Activated naive CD8-positive, alpha-beta T cell treated with anti-CD3 and anti-CD28 coated beads, Interleukin-2, amount 10 ng/mL, durations not matched to agents 7 days and 5 days (primary cell): ENCODE measurements around the gene ANK2. TPM values are rescaled to one million over a fixed set of nuclear protein-coding genes. Genes with fewer than 3 reads are reported as not detected.
"Not testable (repeated sequence)": the region's sequence is repeated elsewhere in the genome, so short reads cannot be mapped to it uniquely, and the experiment has no call there.

Source experiments
- ATAC-seq: fragments of 150-1000 bp; cut with Tn5 transposase; one replicate; pipeline ENCODE4 v1.10.0; 2021; ENCODE audit warnings: low read depth, moderate library complexity
- POLR2A ChIA-PET: fragments of 350-600 bp; sonication (Branson Sonifier 250); formaldehyde crosslinking; loops from one replicate; lab custom pipeline; 2021; ENCODE audit warnings: antibody characterized with exemption; lab: Charles Lee
- DNase-seq: peaks from one replicate; pipeline ENCODE4 v3.0.0; 2021
- H3K27ac Mint-ChIP-seq: one replicate; pipeline ENCODE4 v1.8.0; 2022; ENCODE audit warnings: mild to moderate bottlenecking, mixed read lengths
- H3K27me3 Mint-ChIP-seq: one replicate; pipeline ENCODE4 v1.8.0; 2022; ENCODE audit warnings: mild to moderate bottlenecking, moderate library complexity, mixed read lengths
- H3K36me3 Mint-ChIP-seq: one replicate; pipeline ENCODE4 v1.8.0; 2021; ENCODE audit warnings: mild to moderate bottlenecking, mixed read lengths
- H3K4me1 Mint-ChIP-seq: one replicate; pipeline ENCODE4 v1.8.0; 2021; ENCODE audit warnings: mixed read lengths
- H3K4me3 Mint-ChIP-seq: one replicate; pipeline ENCODE4 v1.8.0; 2022; ENCODE audit warnings: mild to moderate bottlenecking, moderate library complexity, mixed read lengths
- H3K9me3 Mint-ChIP-seq: one replicate; pipeline ENCODE4 v1.8.0; 2021; ENCODE audit warnings: mixed read lengths
- total RNA-seq, 2 experiments: library from RNA; stranded (reverse); gene quantifications; one replicate each; pipeline ENCODE4 v1.2.3, GENCODE V29; 2021

The ANK2 gene
- total RNA-seq, 2 experiments from 2014 or later: 0.69 to 1.8 TPM

DNA sequence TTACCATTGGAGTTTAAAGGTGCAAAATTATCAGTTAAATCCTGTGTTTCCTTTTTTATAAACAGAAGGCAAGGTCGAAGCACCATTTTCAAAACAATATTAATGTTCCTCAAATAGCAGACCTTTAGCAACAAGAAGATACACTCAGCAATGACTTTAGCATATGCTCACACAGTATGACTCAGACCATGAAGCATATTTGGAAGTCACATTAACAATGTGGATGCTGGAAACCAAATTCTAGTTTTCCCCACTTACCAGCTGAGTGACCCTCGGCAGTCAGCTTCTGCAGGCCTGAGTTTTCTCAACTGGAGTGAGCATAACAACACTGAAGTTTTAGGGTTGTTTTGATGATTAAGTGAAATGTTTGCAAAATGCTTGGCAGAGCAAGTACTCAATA lies 130.5 kb downstream of the ANK2 start:
- Mint-ChIP-seq H3K4me3 (no peak overlapping the region), H3K36me3 (no peaks in the 10 kb centered on the region), H3K27ac (no peak overlapping the region), H3K9me3 (no peaks in the 10 kb centered on the region), H3K27me3 (no peaks in the 10 kb centered on the region), H3K4me1 (no peaks in the 10 kb centered on the region)
- POLR2A ChIA-PET: no interaction called here
- no peak for ATAC-seq
- no peak for DNase-seq

- Mint-ChIP-seq H3K27ac (no peak overlapping the region), H3K4me1 (no peaks in the 10 kb centered on the region), H3K9me3 (no peaks in the 10 kb centered on the region), H3K27me3 (no peaks in the 10 kb centered on the region), H3K36me3 (no peaks in the 10 kb centered on the region), H3K4me3 (no peak overlapping the region)
- ATAC-seq (no peak), DNase-seq (no peak)
- POLR2A ChIA-PET: no interaction called here
Measured at GRCh38 chr4:113181289-113182007, 132.0 kb downstream of the ANK2 start.

- no peaks in the 10 kb centered on the region for H3K9me3 Mint-ChIP-seq
- no peaks in the 10 kb centered on the region for H3K4me1 Mint-ChIP-seq
- no peaks in the 10 kb centered on the region for H3K27me3 Mint-ChIP-seq
- H3K36me3 Mint-ChIP-seq: no peaks in the 10 kb centered on the region
- no peak for DNase-seq
- H3K27ac Mint-ChIP-seq: no peak overlapping the region
- POLR2A ChIA-PET: no interaction called here
- ATAC-seq: no peak
- no peak overlapping the region for H3K4me3 Mint-ChIP-seq
Measured at GRCh38 chr4:113183032-113183605, 133.7 kb downstream of the ANK2 start.

DNA sequence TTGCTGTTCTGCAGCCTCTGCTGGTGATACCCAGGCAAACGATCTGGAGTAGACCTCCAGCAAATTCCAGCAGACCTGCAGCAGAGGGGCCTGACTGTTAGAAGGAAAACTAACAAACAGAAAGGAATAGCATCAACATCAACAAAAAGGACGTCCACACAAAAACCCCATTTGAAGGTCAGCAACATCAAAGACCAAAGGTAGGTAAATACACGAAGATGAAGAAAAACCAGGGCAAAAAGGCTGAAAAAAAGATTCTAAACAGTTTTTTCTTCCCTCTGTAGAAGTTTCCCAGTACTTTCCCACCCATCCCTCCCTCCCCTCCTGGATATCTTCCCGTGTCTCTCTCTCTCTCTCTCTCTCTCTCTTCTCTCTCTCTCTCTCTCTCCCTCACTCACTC lies 136.8 kb downstream of the ANK2 start:
- POLR2A ChIA-PET, H3K4me3 Mint-ChIP-seq, H3K36me3 Mint-ChIP-seq, DNase-seq, H3K9me3 Mint-ChIP-seq, H3K27me3 Mint-ChIP-seq, H3K4me1 Mint-ChIP-seq, H3K27ac Mint-ChIP-seq, ATAC-seq: not testable (repeated sequence)

GRCh38 chr4:113186913-113187312 lies 137.5 kb downstream of the ANK2 start:
- no peak overlapping the region for H3K4me3 Mint-ChIP-seq
- H3K36me3 Mint-ChIP-seq: no peaks in the 10 kb centered on the region
- no peaks in the 10 kb centered on the region for H3K9me3 Mint-ChIP-seq
- no peaks in the 10 kb centered on the region for H3K4me1 Mint-ChIP-seq
- DNase-seq (no peak), ATAC-seq (no peak)
- peaks cover 5% of the 10 kb centered on the region for H3K27me3 Mint-ChIP-seq
- no peak overlapping the region for H3K27ac Mint-ChIP-seq
- POLR2A ChIA-PET: no interaction called here

DNA sequence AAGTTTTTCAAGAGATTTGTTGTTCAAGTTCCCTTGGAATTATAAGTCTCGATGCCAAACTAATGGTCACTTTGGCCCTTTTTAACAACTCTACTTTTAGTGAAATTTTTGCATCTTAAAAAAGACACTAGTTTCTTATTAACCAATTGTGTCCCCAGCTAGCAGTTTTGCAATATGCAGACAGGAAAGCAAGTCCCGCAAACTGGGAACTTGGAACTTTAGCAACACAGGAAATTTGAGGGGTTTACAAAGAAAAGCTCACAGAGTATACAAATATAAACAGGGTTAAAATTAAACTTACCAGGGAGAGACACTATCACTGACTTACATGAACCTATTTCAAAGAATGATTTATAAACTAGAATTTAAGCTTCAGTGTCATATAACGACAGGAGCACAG lies 137.9 kb downstream of the ANK2 start:
- Mint-ChIP-seq H3K27me3 (peaks cover 5% of the 10 kb centered on the region), H3K27ac (no peak overlapping the region), H3K4me3 (no peak overlapping the region), H3K4me1 (no peaks in the 10 kb centered on the region), H3K36me3 (no peaks in the 10 kb centered on the region), H3K9me3 (no peaks in the 10 kb centered on the region)
- ATAC-seq: no peak
- no peak for DNase-seq
- POLR2A ChIA-PET: no interaction called here

DNA sequence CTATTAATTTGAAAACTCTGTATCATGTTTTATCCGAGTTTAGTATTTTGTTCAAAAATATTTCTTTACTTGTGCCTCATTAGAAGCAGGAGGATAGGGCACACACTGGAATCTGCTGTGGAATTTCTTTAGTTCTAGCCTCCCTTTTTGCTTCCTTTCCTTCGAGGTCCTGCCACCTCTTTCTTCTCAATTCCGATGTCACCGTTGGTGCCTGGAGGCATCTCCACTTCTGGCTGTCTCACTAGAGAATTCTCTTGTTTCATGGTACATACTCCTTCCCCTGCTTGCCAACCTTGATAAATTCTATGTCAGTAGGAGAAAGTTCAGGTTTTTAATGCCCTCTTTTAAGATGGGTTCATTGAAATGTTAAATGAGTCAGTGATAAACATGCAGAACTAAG lies 140.1 kb downstream of the ANK2 start:
- H3K27me3 Mint-ChIP-seq: peaks cover 5% of the 10 kb centered on the region
- ATAC-seq: no peak
- H3K4me3 Mint-ChIP-seq: no peak overlapping the region
- no peaks in the 10 kb centered on the region for H3K4me1 Mint-ChIP-seq
- H3K27ac Mint-ChIP-seq: no peak overlapping the region
- POLR2A ChIA-PET: no interaction called here
- H3K9me3 Mint-ChIP-seq: no peaks in the 10 kb centered on the region
- H3K36me3 Mint-ChIP-seq: no peaks in the 10 kb centered on the region
- DNase-seq: no peak

DNA sequence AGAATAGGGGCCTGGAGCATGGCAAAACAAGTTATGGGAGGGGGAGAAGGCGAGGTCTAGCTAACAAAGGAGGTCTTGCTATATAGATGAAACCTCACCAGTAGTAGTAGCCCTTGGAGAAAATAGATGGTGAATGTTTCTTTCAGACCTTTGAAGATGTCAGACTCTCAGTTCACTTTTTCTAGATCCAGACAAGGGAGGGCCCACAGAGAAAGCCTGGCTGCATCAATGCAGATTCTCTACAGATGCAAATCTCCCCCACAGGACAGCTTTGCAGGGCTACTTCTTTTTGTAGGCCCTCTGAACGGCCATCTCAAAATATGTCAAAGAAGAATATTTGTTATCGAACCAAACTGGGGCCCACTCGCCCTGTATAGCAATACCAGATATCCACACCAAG lies 159.7 kb downstream of the ANK2 start:
- H3K9me3 Mint-ChIP-seq: no peaks in the 10 kb centered on the region
- no peaks in the 10 kb centered on the region for H3K27me3 Mint-ChIP-seq
- DNase-seq (no peak), ATAC-seq (no peak)
- no peaks in the 10 kb centered on the region for H3K4me1 Mint-ChIP-seq
- H3K27ac Mint-ChIP-seq: no peak overlapping the region
- H3K4me3 Mint-ChIP-seq: no peak overlapping the region
- POLR2A ChIA-PET: no interaction called here
- H3K36me3 Mint-ChIP-seq: no peaks in the 10 kb centered on the region

DNA sequence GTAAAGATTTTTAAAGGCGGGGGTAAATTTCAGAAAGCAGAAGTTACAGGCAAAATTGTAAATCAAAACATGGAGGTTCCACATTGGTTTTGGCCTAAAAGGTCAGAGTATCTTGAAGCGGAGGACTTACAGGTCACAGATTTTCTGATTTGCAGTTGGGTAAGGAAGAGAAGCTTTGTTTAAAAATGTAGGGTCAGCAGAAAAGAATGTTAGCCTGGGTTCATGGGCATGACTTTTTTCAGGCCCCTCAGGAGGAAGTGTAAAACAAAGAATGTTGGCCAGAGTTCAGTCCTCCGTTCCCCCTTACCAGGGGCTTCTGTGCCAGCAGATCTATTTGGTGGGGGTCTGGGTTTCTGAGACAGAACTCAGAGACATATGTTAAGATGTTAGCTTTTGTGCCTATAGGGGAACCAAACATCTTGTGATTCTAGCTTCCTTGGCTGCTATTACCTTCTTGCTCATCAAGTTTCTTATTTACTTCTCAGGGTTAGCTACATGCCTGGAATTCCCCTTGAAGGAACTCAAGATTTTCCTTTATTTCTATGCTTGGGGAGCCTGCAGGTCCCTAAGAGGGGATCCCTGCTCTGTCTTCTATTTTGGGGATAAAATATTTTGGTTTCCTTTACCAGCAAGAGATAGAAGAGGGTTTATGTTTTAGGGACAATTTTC lies 160.3 kb downstream of the ANK2 start:
- ATAC-seq: no peak
- no peaks in the 10 kb centered on the region for H3K27me3 Mint-ChIP-seq
- POLR2A ChIA-PET: no interaction called here
- no peaks in the 10 kb centered on the region for H3K36me3 Mint-ChIP-seq
- no peaks in the 10 kb centered on the region for H3K4me1 Mint-ChIP-seq
- no peaks in the 10 kb centered on the region for H3K9me3 Mint-ChIP-seq
- no peak overlapping the region for H3K27ac Mint-ChIP-seq
- no peak overlapping the region for H3K4me3 Mint-ChIP-seq
- DNase-seq: no peak

DNA sequence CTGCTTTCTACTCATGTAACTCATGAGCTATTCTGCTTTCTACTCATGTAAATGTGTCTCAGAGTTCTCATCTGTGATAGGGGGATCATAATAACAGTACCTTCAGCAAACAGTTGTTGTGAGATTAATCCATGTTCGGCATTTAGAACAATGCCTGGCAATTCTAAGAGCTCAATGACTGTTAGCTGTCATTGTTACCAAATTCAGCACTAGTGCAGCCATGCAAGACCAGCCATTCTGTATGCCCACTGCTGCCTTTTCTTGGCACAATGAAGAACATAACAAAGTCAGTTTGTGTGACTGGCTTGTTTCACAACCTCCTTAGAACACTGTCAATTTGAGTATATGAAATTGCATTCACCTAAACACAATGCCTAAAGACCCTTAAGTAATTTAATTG lies 163.2 kb downstream of the ANK2 start:
- POLR2A ChIA-PET: no interaction called here
- ATAC-seq (no peak), DNase-seq (no peak)
- H3K9me3 Mint-ChIP-seq: no peaks in the 10 kb centered on the region
- no peaks in the 10 kb centered on the region for H3K27me3 Mint-ChIP-seq
- H3K4me3 Mint-ChIP-seq: no peak overlapping the region
- H3K36me3 Mint-ChIP-seq: no peaks in the 10 kb centered on the region
- no peaks in the 10 kb centered on the region for H3K4me1 Mint-ChIP-seq
- no peak overlapping the region for H3K27ac Mint-ChIP-seq

DNA sequence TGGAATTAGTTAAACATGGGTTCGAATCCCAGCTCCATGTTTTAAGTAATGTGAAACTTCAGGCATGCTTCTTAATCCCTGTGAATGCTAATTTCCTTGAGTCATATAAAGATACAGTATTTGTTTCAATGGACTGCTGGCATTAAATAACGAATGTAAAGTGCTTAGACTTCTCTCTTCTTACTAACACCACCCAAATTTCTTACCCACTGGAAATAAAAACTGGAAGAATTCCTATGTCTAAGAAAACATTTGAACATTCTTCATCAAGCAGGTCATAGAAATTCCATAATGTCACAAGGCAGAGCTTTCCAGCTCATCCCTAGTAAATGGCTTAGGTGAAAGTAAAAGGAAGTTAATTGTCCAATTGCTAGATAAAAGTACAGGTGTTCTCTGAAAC lies 172.5 kb downstream of the ANK2 start:
- Mint-ChIP-seq H3K36me3 (no peaks in the 10 kb centered on the region), H3K4me1 (no peaks in the 10 kb centered on the region), H3K27ac (no peak overlapping the region), H3K27me3 (peaks cover 3% of the 10 kb centered on the region), H3K4me3 (no peak overlapping the region), H3K9me3 (no peaks in the 10 kb centered on the region)
- ATAC-seq (no peak), DNase-seq (no peak)
- POLR2A ChIA-PET: no interaction called here

GRCh38 chr4:113222471-113222870 lies 173.0 kb downstream of the ANK2 start:
- H3K4me3 Mint-ChIP-seq: no peak overlapping the region
- H3K36me3 Mint-ChIP-seq: no peaks in the 10 kb centered on the region
- DNase-seq (no peak), ATAC-seq (no peak)
- H3K27ac Mint-ChIP-seq: no peak overlapping the region
- peaks cover 3% of the 10 kb centered on the region for H3K27me3 Mint-ChIP-seq
- POLR2A ChIA-PET: no interaction called here
- H3K4me1 Mint-ChIP-seq: no peaks in the 10 kb centered on the region
- no peaks in the 10 kb centered on the region for H3K9me3 Mint-ChIP-seq

- no peaks in the 10 kb centered on the region for H3K36me3 Mint-ChIP-seq
- H3K4me1 Mint-ChIP-seq: no peaks in the 10 kb centered on the region
- no peak overlapping the region for H3K27ac Mint-ChIP-seq
- no peak for ATAC-seq
- POLR2A ChIA-PET: no interaction called here
- DNase-seq: no peak
- peaks cover 3% of the 10 kb centered on the region for H3K27me3 Mint-ChIP-seq
- no peaks in the 10 kb centered on the region for H3K9me3 Mint-ChIP-seq
- no peak overlapping the region for H3K4me3 Mint-ChIP-seq
Measured at GRCh38 chr4:113223001-113223400, 173.5 kb downstream of the ANK2 start.

DNA sequence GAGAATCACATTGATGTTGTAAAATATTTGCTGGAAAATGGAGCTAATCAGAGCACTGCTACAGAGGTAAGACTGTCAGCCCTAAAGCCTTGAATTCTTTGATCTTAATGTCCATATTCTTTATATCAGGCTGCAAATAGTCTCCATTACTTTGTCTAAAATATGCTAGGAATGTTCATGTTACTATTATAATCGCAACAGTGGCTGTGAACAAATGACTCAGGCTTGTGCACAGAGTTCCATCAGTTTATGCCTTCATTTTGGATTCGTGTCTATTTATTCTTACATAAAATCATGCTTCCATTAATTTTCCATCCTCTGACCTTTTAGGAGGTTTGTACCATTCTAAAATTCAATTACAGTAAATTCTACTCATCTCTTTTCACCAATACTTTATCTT lies 182.7 kb downstream of the ANK2 start:
- Mint-ChIP-seq H3K4me3 (no peak overlapping the region), H3K4me1 (no peaks in the 10 kb centered on the region), H3K27me3 (peaks cover 2% of the 10 kb centered on the region), H3K9me3 (no peaks in the 10 kb centered on the region), H3K36me3 (no peaks in the 10 kb centered on the region), H3K27ac (no peak overlapping the region)
- no peak for ATAC-seq
- POLR2A ChIA-PET: no interaction called here
- DNase-seq: no peak
